DOHH2 (cell line): ENCODE results near the gene SLC4A3.

Experiments
- CTCF ChIP-seq: fragments of 200-600 bp; sonication (generic); IDR thresholded peaks from one replicate; pipeline ENCODE4 v1.5.1; 2014; ENCODE audit warnings: antibody characterized with exemption, mild to moderate bottlenecking, low read depth, low read length; ENCODE audit not compliant: poor library complexity, severe bottlenecking
- EZH2phosphoT487 ChIP-seq: fragments of 200-600 bp; sonication (generic); IDR thresholded peaks from 2 replicates; pipeline ENCODE4 v1.6.1; 2017; ENCODE audit warnings: borderline replicate concordance, mild to moderate bottlenecking, antibody characterized with exemption, low read length, moderate library complexity, mixed read lengths

GRCh38 chr2:219614076-219614860 lies 13.2 kb upstream of the SLC4A3 start:
- TF ChIP-seq CTCF: no peak
- TF ChIP-seq EZH2phosphoT487: no peak
